ENCODE measurements around the gene EPB41L4B.

The EPB41L4B gene

DNA sequence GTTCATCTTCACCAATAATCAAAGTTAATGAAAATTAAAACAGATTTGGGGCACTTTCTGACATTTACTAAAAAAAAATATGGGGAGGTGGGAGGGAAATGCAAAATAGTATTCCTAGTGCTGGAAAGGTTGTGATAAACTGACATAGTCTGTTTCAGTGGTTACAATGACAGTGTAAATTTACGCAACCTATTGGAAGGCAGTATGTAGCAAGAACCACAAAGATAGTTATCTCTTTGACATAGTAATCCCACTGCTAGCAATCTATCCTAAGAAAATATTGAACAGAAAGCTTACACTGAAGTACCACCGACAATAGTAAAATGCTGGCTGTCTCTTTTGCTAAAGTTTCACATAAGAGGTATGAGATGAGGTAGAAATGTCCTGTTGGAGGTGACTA lies 15.1 kb upstream of the EPB41L4B start:
- no peak for DNase-seq (ENCODE audit: low read depth)
- no peak for TF ChIP-seq CTCF (IDR thresholded peaks at IDR 0.05; ENCODE audit: control insufficient read depth, extremely low read depth, insufficient read depth)
- H3K4me3 ChIP-seq (ENCODE audit: low read depth, low read length), result no peak overlapping the region

DNA sequence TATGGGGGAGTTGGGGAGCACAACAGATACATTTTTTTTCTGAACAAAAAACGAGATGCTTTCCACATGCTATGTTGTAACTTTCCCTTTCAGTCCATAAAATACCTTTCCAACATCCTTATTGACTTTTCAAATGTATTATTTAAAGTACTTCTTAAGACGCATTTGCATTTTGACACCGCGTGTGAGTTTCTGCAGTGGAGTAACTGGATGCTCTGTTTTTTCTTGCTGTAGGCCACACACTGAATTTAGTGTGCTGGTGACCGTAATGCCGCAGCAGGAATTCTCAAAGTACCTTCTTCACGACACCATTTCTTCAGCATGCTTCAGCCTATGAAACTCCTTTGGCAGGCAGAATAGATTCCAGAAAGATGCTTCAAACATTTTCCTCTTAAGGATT lies 14.3 kb upstream of the EPB41L4B start:
- TF ChIP-seq CTCF (IDR thresholded peaks at IDR 0.05; ENCODE audit: control insufficient read depth, extremely low read depth, insufficient read depth), result no peak
- no peak overlapping the region for H3K4me3 ChIP-seq (ENCODE audit: low read depth, low read length)
- no peak for DNase-seq (ENCODE audit: low read depth)

GRCh38 chr9:109331353-109331752 lies 10.5 kb upstream of the EPB41L4B start:
- H3K4me3 ChIP-seq (ENCODE audit: low read depth, low read length), result no peak overlapping the region
- no peak for TF ChIP-seq CTCF (IDR thresholded peaks at IDR 0.05; ENCODE audit: control insufficient read depth, extremely low read depth, insufficient read depth)
- DNase-seq (ENCODE audit: low read depth), result peak; percentile 90

DNA sequence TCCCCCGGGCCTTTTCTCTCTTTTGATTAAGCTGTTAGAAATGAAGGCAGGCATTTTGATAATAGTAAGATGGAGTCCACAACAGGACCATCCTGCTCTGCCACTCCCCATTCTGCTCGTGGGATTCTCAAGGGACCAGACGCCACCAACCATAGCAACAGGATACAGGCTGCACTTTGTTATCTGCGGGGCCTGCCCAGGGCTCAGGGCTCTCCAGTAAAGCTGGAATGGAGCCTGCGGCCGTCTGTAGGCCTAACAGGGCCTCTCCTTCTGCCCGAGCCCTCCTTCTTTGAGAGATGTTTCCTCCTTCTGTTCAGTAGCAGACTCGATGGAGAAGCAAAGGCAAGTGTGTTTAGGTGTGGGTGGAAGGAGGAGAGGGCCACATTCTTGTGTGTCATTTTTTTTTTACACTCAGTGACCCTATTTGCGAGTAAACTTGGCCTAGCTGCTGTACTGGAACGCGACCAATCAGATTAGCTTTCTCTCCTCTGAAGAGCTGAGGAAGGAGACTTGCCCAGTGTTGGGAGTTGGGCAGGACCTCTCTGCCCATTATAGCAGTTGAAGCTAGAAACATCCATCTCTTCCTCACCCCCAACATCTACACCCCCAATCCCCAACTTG lies 8.9 kb upstream of the EPB41L4B start:
- TF ChIP-seq CTCF (IDR thresholded peaks at IDR 0.05; ENCODE audit: control insufficient read depth, extremely low read depth, insufficient read depth), result no peak
- DNase-seq (ENCODE audit: low read depth), result peak; percentile 82
- H3K4me3 ChIP-seq (ENCODE audit: low read depth, low read length), result no peak overlapping the region

DNA sequence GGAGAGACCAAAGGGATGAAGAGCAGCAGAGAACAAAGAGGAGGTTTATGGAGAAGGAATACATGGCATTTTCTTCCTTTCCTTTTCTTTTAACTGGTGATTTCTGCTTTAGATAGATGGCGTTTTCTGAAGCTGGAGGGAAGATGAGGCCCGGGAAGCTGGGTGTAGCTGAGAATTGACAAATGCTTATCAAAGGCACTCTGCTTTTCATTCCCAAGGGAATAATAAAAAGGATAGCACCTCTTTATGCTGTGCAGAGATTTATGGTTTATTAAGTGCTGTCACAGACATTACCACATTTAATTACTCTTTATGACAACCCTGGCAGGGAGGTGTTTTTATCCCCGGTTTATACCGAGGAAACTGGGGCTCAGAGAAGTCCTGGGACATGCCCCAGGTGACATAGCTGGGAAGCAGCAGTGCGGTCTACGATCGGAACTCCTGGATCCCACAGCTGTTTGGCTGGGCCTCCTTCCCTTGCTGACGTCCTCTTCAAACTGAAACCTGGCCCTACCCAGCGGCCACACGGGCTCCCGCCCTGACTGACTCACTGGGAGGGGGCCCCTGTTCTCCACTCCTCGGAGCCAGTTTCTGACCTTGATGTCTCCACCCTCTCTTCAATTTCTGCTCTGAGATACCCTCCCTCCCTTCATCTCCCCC lies 8.2 kb upstream of the EPB41L4B start:
- H3K4me3 ChIP-seq (ENCODE audit: low read depth, low read length), result no peak overlapping the region
- no peak for TF ChIP-seq CTCF (IDR thresholded peaks at IDR 0.05; ENCODE audit: control insufficient read depth, extremely low read depth, insufficient read depth)
- DNase-seq (ENCODE audit: low read depth), result no peak

DNA sequence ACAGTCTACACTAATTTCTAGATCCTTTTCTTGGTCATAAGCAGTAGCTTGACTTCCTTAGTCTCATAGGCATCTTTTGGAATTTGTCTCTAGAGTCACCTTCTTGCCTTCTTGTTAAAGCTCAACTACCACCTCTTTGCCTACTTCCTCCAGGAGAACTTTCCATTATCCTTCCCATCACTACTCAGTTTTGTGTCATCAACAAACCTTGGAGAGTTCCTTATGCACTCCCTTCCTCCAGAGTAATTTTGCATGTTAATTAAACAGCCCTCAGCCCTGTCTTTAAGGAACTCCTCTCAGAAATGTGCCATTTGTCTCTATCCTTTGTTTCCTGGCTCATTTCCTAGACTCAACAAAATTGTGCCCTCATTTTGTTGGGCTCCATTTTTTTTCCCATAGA lies 4.2 kb upstream of the EPB41L4B start:
- H3K4me3 ChIP-seq (ENCODE audit: low read depth, low read length), result no peak overlapping the region
- DNase-seq (ENCODE audit: low read depth), result no peak
- TF ChIP-seq CTCF (IDR thresholded peaks at IDR 0.05; ENCODE audit: control insufficient read depth, extremely low read depth, insufficient read depth), result no peak

GRCh38 chr9:109323771-109324170 lies 2.9 kb upstream of the EPB41L4B start:
- no peak overlapping the region for H3K4me3 ChIP-seq (ENCODE audit: low read depth, low read length)
- no peak for TF ChIP-seq CTCF (IDR thresholded peaks at IDR 0.05; ENCODE audit: control insufficient read depth, extremely low read depth, insufficient read depth)
- no peak for DNase-seq (ENCODE audit: low read depth)
